GM19239 (cell line): Measurements from ENCODE around the gene GFY.
A peak's percentile ranks its signal among the peaks of the same experiment; 100 is the strongest.

Experiments used
- DNase-seq: peaks from one replicate; pipeline ENCODE4 v3.0.0; 2011; ENCODE audit warnings: low spot score; ENCODE audit not compliant: insufficient read length
- FAIRE-seq: peaks from 2 replicates; lab custom pipeline; 2011; peaks lifted over from hg19 to GRCh38; lab: Jason Lieb, UNC

GFY gene

DNA sequence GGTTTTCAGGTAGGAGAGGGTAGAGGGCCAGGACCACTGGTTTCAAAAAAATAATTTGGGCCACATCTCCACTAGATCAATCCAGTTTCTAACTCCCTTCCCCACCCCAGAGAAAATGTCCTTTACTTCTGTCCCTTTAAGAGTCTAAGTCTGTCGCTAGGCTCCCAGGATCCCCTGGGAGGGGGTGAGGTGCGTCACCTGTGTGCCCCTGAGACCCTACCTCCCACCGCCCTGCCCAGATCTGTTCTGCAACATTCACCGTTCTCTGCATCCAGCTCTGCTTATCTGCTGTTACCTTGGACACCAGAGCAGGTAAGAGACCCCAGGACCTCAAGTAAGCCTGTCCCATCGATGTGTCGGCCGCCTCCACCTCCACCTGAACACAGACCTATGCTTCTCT, at the start of gene GFY:
GFY (plus strand) TSS at position 211 of the 400 bp plus-strand sequence. CDS start 1,043 bp downstream, outside the sequence.
- DNase-seq, result no peak
- FAIRE-seq, result no peak

GRCh38 chr19:49378512-49378911, 46.7 kb upstream of the GFY start:
- FAIRE-seq (no peak), DNase-seq (no peak)

- FAIRE-seq (no peak), DNase-seq (no peak)
These were observed 44.8 kb upstream of the GFY start for GRCh38 chr19:49380391-49380790.

DNA sequence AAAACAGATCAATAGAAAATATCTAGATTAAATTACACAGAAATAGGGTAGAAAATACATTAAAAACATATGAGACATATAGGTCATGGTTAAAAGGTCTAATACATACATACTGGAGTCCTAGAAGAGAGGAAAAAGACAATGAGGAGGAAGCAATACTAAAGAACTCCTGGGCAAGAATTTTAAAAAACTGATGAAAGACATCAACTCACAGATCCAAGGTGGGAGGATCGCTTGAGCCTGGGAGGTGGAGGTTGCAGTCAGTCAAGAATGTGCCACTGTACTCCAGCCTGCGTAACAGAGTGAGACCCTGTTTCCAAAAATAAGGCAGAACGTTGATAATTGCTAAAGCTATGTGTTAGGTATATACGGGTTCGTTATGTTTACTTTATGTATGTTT, 42.5 kb upstream of the GFY start:
- no peak for FAIRE-seq
- DNase-seq, result no peak

- FAIRE-seq (no peak), DNase-seq (no peak)
These were observed 41.6 kb upstream of the GFY start for GRCh38 chr19:49383599-49383998.

DNA sequence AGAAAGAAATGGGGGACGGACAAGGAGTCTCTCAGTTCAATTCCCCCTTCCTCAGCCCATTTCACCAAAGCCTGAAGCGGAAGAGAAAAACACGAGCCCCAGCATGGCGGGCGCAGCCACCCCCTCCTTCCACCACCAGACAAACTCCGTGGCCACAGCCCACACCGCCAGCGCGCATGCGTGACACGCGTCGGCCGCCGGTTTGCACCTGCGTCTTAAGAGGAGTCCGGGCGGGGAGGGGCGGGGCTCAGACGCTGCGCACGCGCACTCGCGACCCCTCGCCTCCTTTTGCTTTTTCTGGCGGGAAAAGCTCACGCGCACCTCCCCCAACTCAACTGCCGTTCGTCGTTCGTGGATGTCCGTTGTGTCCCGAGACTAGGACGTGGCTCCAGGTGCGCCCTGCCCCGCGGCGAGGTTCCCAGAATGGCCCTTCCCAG, 37.2 kb upstream of the GFY start, which contains the start of gene KASH5:
KASH5 (plus strand) TSS at position 314 of the 437 bp plus-strand sequence. CDS start 2,635 bp downstream, outside the sequence.
- no peak for DNase-seq
- no peak for FAIRE-seq

DNA sequence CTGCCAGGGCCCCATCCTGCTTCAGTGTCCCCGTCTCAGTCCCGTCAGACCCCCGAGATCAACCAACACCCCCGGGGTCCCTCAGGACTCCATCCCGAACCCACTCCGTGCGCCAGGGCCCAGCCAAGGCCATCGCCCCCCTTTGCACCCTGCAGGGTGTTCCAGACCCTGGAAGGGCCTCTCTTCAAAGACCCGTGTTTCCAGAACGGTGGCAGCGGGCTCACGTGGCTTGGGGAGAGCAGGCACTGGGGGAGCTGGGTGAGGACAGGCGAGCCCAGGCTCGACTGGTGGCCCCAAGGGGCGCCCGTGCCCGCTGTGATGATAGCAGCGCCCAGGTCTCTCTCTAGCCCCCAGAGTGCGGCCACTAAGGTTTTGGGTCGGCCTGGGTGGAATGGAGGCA, 35.8 kb upstream of the GFY start:
- DNase-seq (no peak), FAIRE-seq (no peak)

DNA sequence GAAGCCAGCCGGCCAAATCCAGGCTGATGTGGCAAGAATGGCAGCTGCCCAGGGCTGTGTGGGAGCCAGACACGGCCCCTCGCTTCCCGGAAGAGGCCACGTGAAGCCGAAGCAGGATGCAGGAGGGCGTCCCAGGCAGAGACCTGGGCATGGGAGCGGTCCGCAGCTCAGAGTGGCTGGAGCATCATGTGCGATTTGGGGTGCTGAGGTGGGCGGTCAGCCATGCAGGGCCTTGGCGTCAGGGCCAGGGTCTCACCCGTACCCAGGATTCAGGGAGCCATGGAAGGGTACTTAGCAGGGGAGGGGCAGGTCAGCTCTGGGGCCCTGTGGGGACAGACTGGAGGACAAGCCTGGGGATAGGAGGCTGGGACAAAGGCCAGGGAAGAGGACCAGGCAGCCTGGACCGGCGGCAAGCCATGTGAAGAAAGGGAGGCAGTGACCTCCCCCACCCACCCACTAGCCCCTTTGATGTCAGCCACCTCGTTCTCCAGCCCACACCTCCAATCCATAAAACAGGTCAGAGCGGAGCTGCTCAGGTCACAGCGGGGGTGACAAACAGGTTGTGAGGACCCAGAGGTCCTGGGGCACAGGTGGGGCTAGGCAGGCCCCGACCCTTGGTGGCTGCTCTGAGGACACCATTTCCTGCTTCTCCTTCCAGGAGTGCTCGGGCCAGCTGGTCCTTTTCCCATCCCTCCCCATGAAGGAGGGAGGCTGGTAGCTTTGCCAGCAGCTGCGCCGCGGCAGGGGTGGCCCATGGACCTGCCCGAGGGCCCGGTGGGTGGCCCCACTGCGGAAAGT, 34.9 kb upstream of the GFY start:
- FAIRE-seq, result no peak
- no peak for DNase-seq

- no peak for DNase-seq
- FAIRE-seq, result no peak
These were observed 34.2 kb upstream of the GFY start for GRCh38 chr19:49390929-49391359.

DNA sequence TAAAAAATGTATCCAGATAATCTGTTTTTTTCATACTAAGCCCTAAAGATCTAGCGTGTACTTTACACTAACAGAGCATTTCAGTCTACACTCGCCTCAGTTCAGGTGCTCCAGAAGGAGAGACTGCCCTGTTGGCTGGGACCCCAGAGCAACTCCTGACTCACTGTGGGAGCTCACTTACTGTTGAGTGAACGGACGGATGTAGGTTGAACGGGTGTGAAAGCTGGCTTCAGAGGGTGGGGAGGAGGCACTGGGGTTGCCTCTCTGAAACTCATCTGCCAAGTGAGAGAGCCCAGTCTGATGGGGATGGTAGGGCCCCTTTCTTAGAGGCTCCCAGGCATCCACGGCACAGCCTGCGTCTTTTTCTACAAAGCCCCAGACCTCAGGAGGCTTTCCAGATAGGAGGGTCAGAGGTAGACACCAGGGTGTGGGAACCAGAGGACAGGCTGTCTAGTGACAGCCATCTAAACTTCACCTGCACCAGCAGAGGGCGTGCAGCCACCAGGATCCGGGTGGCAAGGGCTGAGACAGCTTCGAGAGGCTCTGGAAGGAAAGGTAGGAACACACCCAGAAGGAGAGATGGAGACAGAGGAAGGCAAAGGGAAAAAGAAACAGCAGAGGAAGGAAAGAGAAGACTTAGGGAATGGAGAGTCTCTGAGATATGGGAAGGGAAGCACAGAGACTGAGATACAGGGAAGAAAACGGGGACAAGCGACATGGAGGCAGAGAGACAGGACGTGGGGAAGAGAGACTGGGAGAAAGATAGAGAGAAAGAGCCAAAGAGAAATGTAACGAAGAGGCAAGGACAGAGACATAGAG, 33.4 kb upstream of the GFY start:
- DNase-seq (peak; percentile 87), FAIRE-seq (peak; percentile 95)

DNA sequence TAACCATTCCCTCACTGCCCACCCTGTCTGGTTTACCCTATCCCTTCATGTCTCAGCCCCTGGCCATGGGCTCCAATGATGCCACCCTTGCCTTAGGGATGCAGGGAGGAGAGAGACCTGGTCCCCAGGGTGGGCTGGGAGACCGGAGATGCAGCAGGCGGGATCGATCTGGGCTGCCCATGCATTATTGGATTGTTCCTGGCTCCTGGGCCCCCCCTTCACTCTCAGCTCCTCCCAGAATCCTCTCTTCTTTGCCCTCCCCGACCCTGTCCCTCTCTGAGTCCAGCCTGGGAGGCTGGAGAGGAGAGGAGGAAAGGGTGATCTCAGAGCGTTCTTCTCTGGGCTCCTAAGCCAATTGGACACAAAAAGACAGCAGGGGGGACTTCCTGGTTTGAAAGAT, 31.3 kb upstream of the GFY start:
- FAIRE-seq (no peak), DNase-seq (no peak)

DNA sequence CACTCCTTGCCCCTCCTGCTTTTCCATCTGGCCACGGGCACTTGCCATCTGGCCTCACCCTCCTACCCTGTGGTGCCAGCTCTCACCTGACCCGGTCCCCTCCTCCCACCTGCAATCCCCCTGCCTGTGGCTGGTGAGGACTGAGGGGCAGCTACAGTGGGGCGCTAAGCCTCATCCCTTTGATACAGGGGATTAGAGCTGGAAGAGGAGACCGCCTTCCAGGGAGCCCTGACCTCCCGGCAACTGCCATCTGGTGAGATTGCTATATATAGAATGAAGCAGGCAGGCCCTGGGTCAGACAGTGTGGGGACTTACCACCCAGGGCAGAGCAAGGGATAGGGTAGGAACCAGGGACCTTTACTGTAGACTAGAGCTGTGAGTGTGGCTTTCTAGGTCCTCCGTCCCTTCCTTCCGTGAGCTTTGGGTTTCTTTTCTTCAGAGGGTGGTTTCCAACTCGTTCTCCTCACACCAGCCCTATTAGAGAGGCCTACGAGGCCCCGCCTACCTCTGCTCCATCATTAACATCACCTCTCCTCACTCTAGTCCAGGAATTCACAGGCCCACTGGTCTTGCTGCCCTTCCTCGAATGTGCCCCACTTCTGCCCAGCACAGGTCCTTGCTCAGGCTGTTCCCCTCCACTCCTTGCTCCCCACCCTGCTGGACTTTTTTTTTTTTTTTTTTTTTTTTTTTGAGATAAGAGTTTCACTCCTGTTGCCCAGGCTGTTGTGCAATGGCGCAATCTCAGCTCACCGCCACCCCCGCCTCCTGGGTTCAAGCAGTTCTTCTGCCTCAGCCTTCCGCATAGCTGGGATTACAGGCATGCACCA, 29.4 kb upstream of the GFY start:
- FAIRE-seq (no peak), DNase-seq (no peak)

DNA sequence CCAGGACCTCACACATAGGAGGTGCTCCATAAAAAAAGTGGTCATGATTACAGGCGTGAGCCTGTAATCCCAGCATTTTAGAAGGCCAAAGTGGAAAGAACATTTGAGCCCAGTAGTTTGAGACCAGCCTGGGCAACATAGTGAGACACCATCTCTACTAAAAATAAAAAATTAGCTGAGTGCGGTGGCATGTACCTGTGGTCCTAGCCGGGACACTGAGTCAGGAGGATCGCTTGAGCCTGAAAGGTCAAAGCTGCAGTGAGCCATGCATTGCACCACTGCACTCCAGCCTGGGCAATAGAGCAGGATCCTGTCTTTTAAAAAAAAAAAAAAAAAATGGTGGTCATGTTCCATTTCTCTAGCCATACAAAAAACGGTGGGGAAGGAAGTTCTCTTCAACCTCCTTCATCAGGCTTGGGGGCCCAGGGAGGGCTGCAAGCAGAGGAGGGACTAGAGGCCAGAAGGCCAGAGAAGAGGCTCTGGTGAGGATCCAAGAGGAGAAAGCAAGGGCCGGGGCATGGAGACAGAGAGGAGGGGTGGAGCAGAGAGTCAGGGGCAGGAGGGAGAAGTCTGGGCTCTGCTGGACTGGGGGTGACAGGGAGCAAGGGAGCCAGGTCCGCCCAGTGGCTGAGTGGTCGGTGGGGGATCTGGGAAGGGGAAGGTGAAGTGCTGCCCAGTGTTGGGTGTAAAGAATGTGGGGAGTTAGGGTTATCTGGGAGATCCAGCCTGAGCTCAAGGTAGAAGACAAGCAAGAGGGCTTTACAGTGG, 28.3 kb upstream of the GFY start:
- DNase-seq, result no peak
- no peak for FAIRE-seq

DNA sequence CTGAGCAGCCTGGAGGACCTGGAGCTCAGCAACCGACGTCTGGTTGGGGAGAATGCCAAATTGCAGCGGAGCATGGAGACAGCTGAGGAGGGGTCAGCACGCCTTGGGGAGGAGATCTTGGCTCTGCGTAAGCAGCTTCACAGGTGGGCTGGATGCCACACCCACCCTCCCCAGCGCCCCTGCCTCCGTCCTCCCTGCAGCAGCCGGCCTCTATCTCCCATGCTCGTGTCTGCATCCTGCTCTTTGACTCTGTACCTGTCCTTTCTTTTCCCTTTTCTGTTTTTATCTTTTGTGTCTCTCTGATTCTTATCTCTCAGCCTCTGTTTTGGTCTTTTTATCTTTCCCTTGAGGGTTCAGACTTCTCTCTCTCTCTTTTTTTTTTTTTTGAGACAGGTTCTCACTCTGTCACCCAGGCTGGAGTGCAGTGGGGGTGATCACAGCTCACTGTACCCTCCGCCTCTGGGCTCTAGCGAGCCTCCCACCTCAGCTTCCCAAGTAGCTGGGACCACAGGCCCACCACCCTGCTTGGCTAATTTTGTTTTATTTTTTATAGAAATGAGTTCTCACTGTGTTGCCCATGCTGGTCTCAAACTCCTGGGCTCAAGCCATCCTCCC, 27.1 kb upstream of the GFY start:
- FAIRE-seq, result no peak

DNA sequence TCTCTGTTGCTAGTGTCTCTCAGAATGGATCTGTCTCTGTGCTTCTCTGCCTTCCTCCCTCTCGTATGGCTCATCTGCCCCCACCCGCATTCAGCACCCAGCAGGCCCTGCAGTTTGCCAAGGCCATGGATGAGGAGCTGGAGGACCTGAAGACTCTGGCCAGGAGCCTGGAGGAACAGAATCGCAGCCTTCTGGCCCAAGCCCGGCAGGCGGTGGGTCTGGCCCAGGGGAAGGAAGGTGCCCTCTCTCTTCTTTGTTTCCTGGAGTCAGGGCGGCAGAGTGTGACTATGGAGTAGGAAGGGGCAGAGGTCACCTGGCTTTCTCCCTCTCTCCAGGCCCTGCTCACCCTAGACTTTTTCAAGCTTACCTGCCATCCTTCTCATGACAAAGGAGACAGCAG, 26.3 kb upstream of the GFY start:
- DNase-seq, result no peak
- no peak for FAIRE-seq

More for the DNA sequence above, 27.1 kb upstream of the GFY start:
- DNase-seq, result no peak

DNA sequence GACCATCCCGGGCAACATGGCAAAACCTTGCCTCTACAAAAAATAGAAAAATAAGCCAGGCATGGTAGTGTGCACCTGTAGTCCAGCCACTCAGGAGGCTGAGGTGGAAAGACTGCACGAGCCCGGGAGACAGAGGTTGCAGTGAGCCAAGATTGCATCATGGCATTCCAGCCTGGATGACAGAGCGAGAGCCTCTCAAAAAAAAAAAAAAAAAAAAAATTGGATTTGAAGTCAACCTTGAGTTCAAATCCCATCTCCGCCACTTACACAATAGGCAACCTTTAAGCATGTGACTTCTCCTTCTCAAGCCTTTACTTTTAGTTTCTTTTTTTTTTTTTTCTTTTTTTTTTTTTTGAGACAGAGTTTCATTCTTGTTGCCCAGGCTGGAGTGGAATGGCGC, 25.2 kb upstream of the GFY start:
- no peak for DNase-seq
- FAIRE-seq, result no peak

DNA sequence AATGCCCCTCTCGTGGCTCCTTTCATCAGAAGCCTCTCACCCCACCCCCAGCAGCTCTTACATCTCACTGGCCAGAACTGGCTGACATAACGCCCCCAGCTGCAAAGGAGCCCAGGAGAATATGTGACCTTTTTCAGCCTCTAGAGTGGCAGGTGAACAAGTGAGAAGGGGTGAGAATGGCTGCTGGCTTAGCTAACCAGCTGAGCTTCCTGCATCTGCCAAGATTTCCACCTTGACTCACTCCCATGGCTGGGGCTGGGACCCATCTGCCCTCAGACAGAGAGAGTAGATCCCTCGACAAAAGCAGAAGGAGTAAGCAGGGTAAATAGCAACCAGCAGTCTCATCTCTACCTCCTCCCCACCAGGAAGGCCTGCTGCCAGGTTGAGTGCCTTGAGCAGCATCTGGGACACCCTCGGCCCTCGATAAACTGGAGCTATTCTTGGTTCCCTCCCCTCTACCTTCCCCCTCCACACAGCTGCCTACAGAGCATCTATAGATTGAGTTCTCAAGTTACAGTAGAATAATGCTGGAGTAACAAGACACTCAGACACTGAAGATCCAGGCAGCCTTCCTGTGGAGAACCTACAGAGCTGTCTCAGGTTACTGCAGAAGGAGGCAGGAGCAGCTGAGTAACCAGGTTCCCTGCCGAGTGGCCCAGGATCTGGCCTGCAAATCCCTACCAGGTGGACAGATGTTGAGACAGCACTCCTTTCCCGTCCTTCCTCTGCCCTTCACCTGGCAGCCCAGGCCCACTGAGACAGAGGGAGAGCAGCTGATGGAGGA, 21.6 kb upstream of the GFY start:
- FAIRE-seq (no peak), DNase-seq (no peak)

GRCh38 chr19:49407079-49407478, 18.1 kb upstream of the GFY start:
- FAIRE-seq, result no peak
- no peak for DNase-seq
